HepG2 (cell line): ENCODE results near the gene BEST2. TPM values are rescaled to one million over a fixed set of nuclear protein-coding genes. Genes with fewer than 3 reads are reported as not detected.

ENCODE experiments used
- AKNA ChIP-seq: sonication (generic); formaldehyde crosslinking; IDR thresholded peaks from 2 replicates; pipeline ENCODE4 v1.4.0; 2020; ENCODE audit warnings: missing genetic modification reagents, borderline replicate concordance
- DPF2 ChIP-seq: sonication (generic); formaldehyde crosslinking; IDR thresholded peaks from 2 replicates; pipeline ENCODE4 v1.4.0; 2020; ENCODE audit warnings: mild to moderate bottlenecking, low read depth, missing genetic modification reagents, borderline replicate concordance
- GTF3A ChIP-seq: sonication (generic); formaldehyde crosslinking; conservative IDR thresholded peaks from 2 replicates; pipeline ENCODE4 v1.4.0; 2020; ENCODE audit warnings: mild to moderate bottlenecking, missing genetic modification reagents
- LCORL ChIP-seq, 2 experiments: fragments of 450-650 bp in 1 of 2; sonication (generic) in 1 of 2; formaldehyde crosslinking in 1 of 2; IDR thresholded peaks; 2 replicates each; pipeline versions ENCODE4 v1.5.0 to v1.6.1; 2017 to 2020; ENCODE audit warnings: antibody characterized with exemption in 1 of 2, missing genetic modification reagents in 1 of 2
- PAF1 ChIP-seq: IDR thresholded peaks from 2 replicates; pipeline ENCODE4 v1.6.1; 2016; ENCODE audit warnings: missing genetic modification reagents, missing compliant biosample characterization
- SATB2 ChIP-seq: sonication (generic); formaldehyde crosslinking; IDR thresholded peaks from 2 replicates; pipeline ENCODE4 v1.5.0; 2020; ENCODE audit warnings: missing genetic modification reagents
- SOX13 ChIP-seq, 3 experiments: fragments of 450-650 bp in 1 of 3; sonication (generic) in 1 of 3; formaldehyde crosslinking in 1 of 3; IDR thresholded peaks in 2 of 3; conservative IDR thresholded peaks in 1 of 3; 2 replicates each; pipeline versions ENCODE4 v1.5.0 to v1.6.1; 2016 to 2020; ENCODE audit warnings: antibody characterized with exemption in 1 of 3, mild to moderate bottlenecking in 1 of 3, missing compliant biosample characterization in 1 of 3, missing genetic modification reagents in 1 of 3, moderate library complexity in 1 of 3
- TMF1 ChIP-seq: sonication (generic); formaldehyde crosslinking; IDR thresholded peaks from 2 replicates; pipeline ENCODE4 v1.8.1; 2022; ENCODE audit warnings: low read depth, missing genetic modification reagents
- ZFP82 ChIP-seq: sonication (generic); formaldehyde crosslinking; IDR thresholded peaks from 2 replicates; pipeline ENCODE4 v1.5.1; 2020; ENCODE audit warnings: mild to moderate bottlenecking, missing genetic modification reagents, borderline replicate concordance
- ZIK1 ChIP-seq: sonication (generic); formaldehyde crosslinking; IDR thresholded peaks from 2 replicates; pipeline ENCODE4 v1.5.0; 2020; ENCODE audit warnings: mild to moderate bottlenecking, low read depth, missing genetic modification reagents, borderline replicate concordance
- ZNF138 ChIP-seq: sonication (generic); formaldehyde crosslinking; IDR thresholded peaks from 2 replicates; pipeline ENCODE4 v1.5.0; 2020; ENCODE audit warnings: mild to moderate bottlenecking, low read depth, missing genetic modification reagents
- ZNF224 ChIP-seq: sonication (generic); formaldehyde crosslinking; IDR thresholded peaks from 2 replicates; pipeline ENCODE4 v1.5.0; 2020; ENCODE audit warnings: mild to moderate bottlenecking, missing genetic modification reagents
- ZNF253 ChIP-seq: sonication (generic); formaldehyde crosslinking; IDR thresholded peaks from 2 replicates; pipeline ENCODE4 v1.8.0; 2022; ENCODE audit warnings: mild to moderate bottlenecking, missing genetic modification reagents, borderline replicate concordance
- ZNF530 ChIP-seq: sonication (generic); formaldehyde crosslinking; IDR thresholded peaks from 2 replicates; pipeline ENCODE4 v1.5.0; 2020; ENCODE audit warnings: low read depth, mild to moderate bottlenecking, missing genetic modification reagents
- ZNF558 ChIP-seq: sonication (generic); formaldehyde crosslinking; IDR thresholded peaks from 2 replicates; pipeline ENCODE4 v1.9.0; 2022; ENCODE audit warnings: mild to moderate bottlenecking, missing genetic modification reagents, borderline replicate concordance
- polyA plus RNA-seq, 8 experiments: library from polyadenylated mRNA; depleted of rRNA in 3 of 8; stranded (reverse) in 7 of 8; unstranded in 1 of 8; fragments of >200 nt; fragmentation: Illumina TruSeq in 4 of 8; extraction: Trizol in 4 of 8; gene quantifications; 2 replicates each; pipeline versions ENCODE4 v1.2.1 to v1.2.3, GENCODE V29; 2011 to 2016; ENCODE audit warnings: low read depth in 4 of 8, missing spikeins in 1 of 8, mixed read lengths in 1 of 8; ENCODE audit not compliant: insufficient read depth in 1 of 8
- total RNA-seq, 5 experiments: library from RNA; depleted of rRNA; stranded (reverse); fragments of >200 nt; fragmentation: Illumina TruSeq; extraction: Trizol; gene quantifications; 2 replicates each; pipeline ENCODE4 v1.2.3, GENCODE V29; 2016; ENCODE audit warnings: low read depth in 1 of 5
- TF ChIP-seq, protein P1 (sequence below): sonication (generic); formaldehyde crosslinking; IDR thresholded peaks from 2 replicates; pipeline ENCODE4 v1.4.0; 2020; ENCODE audit warnings: missing genetic modification reagents
- TF ChIP-seq, protein P2 (sequence below): IDR thresholded peaks from 2 replicates; pipeline ENCODE4 v1.6.1; 2016; ENCODE audit warnings: mild to moderate bottlenecking

The BEST2 gene
- total and polyA plus RNA-seq, 2 of the 13 experiments (the other 11 are each of a cell fraction or from before 2014, with no cell fraction given) = not detected

GRCh38 chr19:12793290-12794195 is 42.0 kb downstream of the BEST2 start (continued):
- 0 out of 2 replicates have a peak, but pooled peaks have one; percentile 12 for TF ChIP-seq ZNF558 (CRISPR knock-in tag)
- no peak for TF ChIP-seq SOX13 (IDR thresholded peaks at IDR 0.05)
- peak in 1 of 2 experiments; percentile 44; a peak in 1 of 4 replicates for TF ChIP-seq SOX13 (CRISPR knock-in tag; conservative IDR thresholded peaks at IDR 0.05 in 1 of 2, IDR thresholded peaks at IDR 0.05 in 1 of 2)
- TF ChIP-seq, protein P1, sequence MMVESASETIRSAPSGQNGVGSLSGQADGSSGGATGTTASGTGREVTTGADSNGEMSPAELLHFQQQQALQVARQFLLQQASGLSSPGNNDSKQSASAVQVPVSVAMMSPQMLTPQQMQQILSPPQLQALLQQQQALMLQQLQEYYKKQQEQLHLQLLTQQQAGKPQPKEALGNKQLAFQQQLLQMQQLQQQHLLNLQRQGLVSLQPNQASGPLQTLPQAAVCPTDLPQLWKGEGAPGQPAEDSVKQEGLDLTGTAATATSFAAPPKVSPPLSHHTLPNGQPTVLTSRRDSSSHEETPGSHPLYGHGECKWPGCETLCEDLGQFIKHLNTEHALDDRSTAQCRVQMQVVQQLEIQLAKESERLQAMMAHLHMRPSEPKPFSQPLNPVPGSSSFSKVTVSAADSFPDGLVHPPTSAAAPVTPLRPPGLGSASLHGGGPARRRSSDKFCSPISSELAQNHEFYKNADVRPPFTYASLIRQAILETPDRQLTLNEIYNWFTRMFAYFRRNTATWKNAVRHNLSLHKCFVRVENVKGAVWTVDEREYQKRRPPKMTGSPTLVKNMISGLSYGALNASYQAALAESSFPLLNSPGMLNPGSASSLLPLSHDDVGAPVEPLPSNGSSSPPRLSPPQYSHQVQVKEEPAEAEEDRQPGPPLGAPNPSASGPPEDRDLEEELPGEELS = no peak; the same call in 1 of the 2 replicates
- TF ChIP-seq SATB2 (CRISPR knock-in tag) = no peak
- TF ChIP-seq ZFP82 (CRISPR knock-in tag) = no peak
- TF ChIP-seq TMF1 (CRISPR knock-in tag) = no peak
- TF ChIP-seq ZNF530 = no peak
- TF ChIP-seq PAF1 = no peak
- no peak for TF ChIP-seq GTF3A
- no peak for TF ChIP-seq ZNF224
- no peak for TF ChIP-seq AKNA (CRISPR knock-in tag)
- no peak for TF ChIP-seq ZNF138 (CRISPR knock-in tag)
- TF ChIP-seq ZNF253 = no peak
- TF ChIP-seq ZIK1 = no peak
- TF ChIP-seq, protein P2, sequence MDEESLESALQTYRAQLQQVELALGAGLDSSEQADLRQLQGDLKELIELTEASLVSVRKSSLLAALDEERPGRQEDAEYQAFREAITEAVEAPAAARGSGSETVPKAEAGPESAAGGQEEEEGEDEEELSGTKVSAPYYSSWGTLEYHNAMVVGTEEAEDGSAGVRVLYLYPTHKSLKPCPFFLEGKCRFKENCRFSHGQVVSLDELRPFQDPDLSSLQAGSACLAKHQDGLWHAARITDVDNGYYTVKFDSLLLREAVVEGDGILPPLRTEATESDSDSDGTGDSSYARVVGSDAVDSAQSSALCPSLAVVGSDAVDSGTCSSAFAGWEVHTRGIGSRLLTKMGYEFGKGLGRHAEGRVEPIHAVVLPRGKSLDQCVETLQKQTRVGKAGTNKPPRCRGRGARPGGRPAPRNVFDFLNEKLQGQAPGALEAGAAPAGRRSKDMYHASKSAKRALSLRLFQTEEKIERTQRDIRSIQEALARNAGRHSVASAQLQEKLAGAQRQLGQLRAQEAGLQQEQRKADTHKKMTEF (CRISPR knock-in tag) = peak; percentile 90
- TF ChIP-seq LCORL (IDR thresholded peaks at IDR 0.05) = no peak
- TF ChIP-seq LCORL (CRISPR knock-in tag; IDR thresholded peaks at IDR 0.05) = no peak
- TF ChIP-seq DPF2 (CRISPR knock-in tag) = 0 out of 2 replicates have a peak, but pooled peaks have one; percentile 33
